ENCODE data around the gene FGD6. TPM values are rescaled to one million over a fixed set of nuclear protein-coding genes. Genes with fewer than 3 reads are reported as not detected.

Gene FGD6
- total RNA-seq, 1 experiment from 2014 or later = 23.5 TPM

DNA sequence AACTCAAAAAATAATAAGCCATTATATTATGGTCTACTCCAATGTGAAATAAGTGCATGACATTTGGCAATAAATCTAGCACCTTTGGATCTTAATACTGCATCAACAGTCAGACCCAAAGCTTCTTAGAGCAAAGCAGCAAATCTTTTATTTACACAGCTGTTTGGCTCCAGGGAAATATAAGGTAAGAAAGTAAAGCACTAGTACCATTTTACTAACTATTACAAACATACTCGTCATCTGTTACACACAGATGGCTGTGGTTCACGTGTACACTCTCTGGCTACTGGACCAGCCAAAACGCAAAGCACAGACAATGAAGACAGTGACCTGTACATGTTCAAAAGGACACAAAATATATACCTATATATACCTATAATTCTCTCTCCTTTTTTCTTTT lies 2.8 kb downstream of the FGD6 start:
- intact Hi-C loops (cut with micrococcal nuclease; ENCODE audit: unreplicated experiment) = no loop called here
- BruUV-seq (replicated peaks) = no TSS peak
- no peak overlapping the region for H3K4me3 ChIP-seq (ENCODE audit: low read depth, low read length)
- DNase-seq = no peak
- H3K27me3 Mint-ChIP-seq (ENCODE audit: insufficient read depth, unreplicated experiment) = no peaks in the 10 kb centered on the region
- H3K4me1 Mint-ChIP-seq (ENCODE audit: low read depth, unreplicated experiment) = peaks cover 23% of the 10 kb centered on the region
- POLR2A ChIA-PET = no interaction called here
- no peak overlapping the region for H3K27ac Mint-ChIP-seq (ENCODE audit: unreplicated experiment)
- no peak overlapping the region for H3K4me3 Mint-ChIP-seq (ENCODE audit: unreplicated experiment)
- H3K9me3 Mint-ChIP-seq (ENCODE audit: unreplicated experiment) = no peaks in the 10 kb centered on the region
- H3K4me1 ChIP-seq = peaks cover 8% of the 10 kb centered on the region; the same call in 1 of the 2 replicates
- TF ChIP-seq, protein P1, sequence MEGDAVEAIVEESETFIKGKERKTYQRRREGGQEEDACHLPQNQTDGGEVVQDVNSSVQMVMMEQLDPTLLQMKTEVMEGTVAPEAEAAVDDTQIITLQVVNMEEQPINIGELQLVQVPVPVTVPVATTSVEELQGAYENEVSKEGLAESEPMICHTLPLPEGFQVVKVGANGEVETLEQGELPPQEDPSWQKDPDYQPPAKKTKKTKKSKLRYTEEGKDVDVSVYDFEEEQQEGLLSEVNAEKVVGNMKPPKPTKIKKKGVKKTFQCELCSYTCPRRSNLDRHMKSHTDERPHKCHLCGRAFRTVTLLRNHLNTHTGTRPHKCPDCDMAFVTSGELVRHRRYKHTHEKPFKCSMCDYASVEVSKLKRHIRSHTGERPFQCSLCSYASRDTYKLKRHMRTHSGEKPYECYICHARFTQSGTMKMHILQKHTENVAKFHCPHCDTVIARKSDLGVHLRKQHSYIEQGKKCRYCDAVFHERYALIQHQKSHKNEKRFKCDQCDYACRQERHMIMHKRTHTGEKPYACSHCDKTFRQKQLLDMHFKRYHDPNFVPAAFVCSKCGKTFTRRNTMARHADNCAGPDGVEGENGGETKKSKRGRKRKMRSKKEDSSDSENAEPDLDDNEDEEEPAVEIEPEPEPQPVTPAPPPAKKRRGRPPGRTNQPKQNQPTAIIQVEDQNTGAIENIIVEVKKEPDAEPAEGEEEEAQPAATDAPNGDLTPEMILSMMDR (IDR thresholded peaks at IDR 0.05; ENCODE audit: insufficient read depth in 1 of 2, low read depth in 1 of 2, low read length in 1 of 2, severe bottlenecking in 1 of 2, unreplicated experiment in 1 of 2) = no peak
- H3K36me3 ChIP-seq (ENCODE audit: control insufficient read depth, insufficient read depth, low read length) = no peaks in the 10 kb centered on the region; the same call in 1 of the 2 replicates
- CTCF ChIA-PET = no interaction called here
- peaks cover 7% of the 10 kb centered on the region for H3K36me3 Mint-ChIP-seq (ENCODE audit: insufficient read depth, unreplicated experiment)
- H3K27me3 ChIP-seq (replicated peaks; ENCODE audit: control insufficient read depth, insufficient read depth, low read length) = no peaks in the 10 kb centered on the region
- H3K9me3 ChIP-seq = no peaks in the 10 kb centered on the region

- Mint-ChIP-seq H3K36me3 (ENCODE audit: insufficient read depth, unreplicated experiment) (peaks cover 12% of the 10 kb centered on the region), H3K9me3 (ENCODE audit: unreplicated experiment) (no peaks in the 10 kb centered on the region), H3K27ac (ENCODE audit: unreplicated experiment) (no peak overlapping the region), H3K4me1 (ENCODE audit: low read depth, unreplicated experiment) (peaks cover 20% of the 10 kb centered on the region), H3K4me3 (ENCODE audit: unreplicated experiment) (no peak overlapping the region), H3K27me3 (ENCODE audit: insufficient read depth, unreplicated experiment) (no peaks in the 10 kb centered on the region)
- ChIA-PET POLR2A (no interaction called here), CTCF (interaction anchor here (0.6 kb wide), 1 partner anchor 113 kb away, joined by 3 read pairs; no protein-coding TSS in a partner anchor)
- no peaks in the 10 kb centered on the region; the same call in 1 of the 2 replicates for H3K36me3 ChIP-seq (ENCODE audit: control insufficient read depth, insufficient read depth, low read length)
- no peaks in the 10 kb centered on the region for H3K9me3 ChIP-seq
- TF ChIP-seq, protein P1 (IDR thresholded peaks at IDR 0.05; ENCODE audit: insufficient read depth in 1 of 2, low read depth in 1 of 2, low read length in 1 of 2, severe bottlenecking in 1 of 2, unreplicated experiment in 1 of 2) = no peak
- no peak overlapping the region for H3K4me3 ChIP-seq (ENCODE audit: low read depth, low read length)
- peaks cover 8% of the 10 kb centered on the region; the same call in 1 of the 2 replicates for H3K4me1 ChIP-seq
- no peak for DNase-seq
- intact Hi-C loops (cut with micrococcal nuclease; ENCODE audit: unreplicated experiment) = no loop called here
- BruUV-seq (replicated peaks) = no TSS peak
- H3K27me3 ChIP-seq (replicated peaks; ENCODE audit: control insufficient read depth, insufficient read depth, low read length) = no peaks in the 10 kb centered on the region
These were observed 3.3 kb downstream of the FGD6 start for GRCh38 chr12:95213928-95214327.

- no peaks in the 10 kb centered on the region for H3K9me3 Mint-ChIP-seq (ENCODE audit: unreplicated experiment)
- TF ChIP-seq, protein P1 (IDR thresholded peaks at IDR 0.05; ENCODE audit: insufficient read depth in 1 of 2, low read depth in 1 of 2, low read length in 1 of 2, severe bottlenecking in 1 of 2, unreplicated experiment in 1 of 2) = no peak
- Histone ChIP-seq H3K27me3 (replicated peaks; ENCODE audit: control insufficient read depth, insufficient read depth, low read length) (no peaks in the 10 kb centered on the region), H3K36me3 (ENCODE audit: control insufficient read depth, insufficient read depth, low read length) (no peaks in the 10 kb centered on the region; the same call in 1 of the 2 replicates), H3K9me3 (no peaks in the 10 kb centered on the region), H3K4me1 (peaks cover 8% of the 10 kb centered on the region; the same call in 1 of the 2 replicates), H3K4me3 (ENCODE audit: low read depth, low read length) (no peak overlapping the region)
- ChIA-PET CTCF (no interaction called here), POLR2A (no interaction called here)
- no TSS peak for BruUV-seq (replicated peaks)
- H3K27me3 Mint-ChIP-seq (ENCODE audit: insufficient read depth, unreplicated experiment) = no peaks in the 10 kb centered on the region
- intact Hi-C loops (cut with micrococcal nuclease; ENCODE audit: unreplicated experiment) = no loop called here
- no peak overlapping the region for H3K27ac Mint-ChIP-seq (ENCODE audit: unreplicated experiment)
- no peak overlapping the region for H3K4me3 Mint-ChIP-seq (ENCODE audit: unreplicated experiment)
- no peak for DNase-seq
- peaks cover 16% of the 10 kb centered on the region for H3K4me1 Mint-ChIP-seq (ENCODE audit: low read depth, unreplicated experiment)
- peaks cover 20% of the 10 kb centered on the region for H3K36me3 Mint-ChIP-seq (ENCODE audit: insufficient read depth, unreplicated experiment)
These were observed 4.1 kb downstream of the FGD6 start for GRCh38 chr12:95213119-95213518.
